Astrocyte (in vitro differentiated cells and primary cell): Measurements from ENCODE around the gene PASK. TPM values are rescaled to one million over a fixed set of nuclear protein-coding genes. Genes with fewer than 3 reads are reported as not detected.

Source experiments
- DNase-seq: peaks from one replicate; pipeline ENCODE4 v3.0.0-alpha.2; 2010; ENCODE audit warnings: low read depth
- FAIRE-seq: peaks from 2 replicates; lab custom pipeline; 2011; peaks lifted over from hg19 to GRCh38; lab: Jason Lieb, UNC
- H2AFZ ChIP-seq: 2 replicates; pipeline ENCODE4 v1.6.0; 2012; ENCODE audit warnings: low read depth, low read length, inconsistent platforms
- H3K27ac ChIP-seq: 2 replicates; pipeline ENCODE4 v1.5.1; 2011; ENCODE audit warnings: low read depth, low read length, inconsistent platforms
- H3K27me3 ChIP-seq: 2 replicates; pipeline ENCODE4 v1.6.0; 2011; ENCODE audit warnings: low read length, inconsistent platforms; ENCODE audit not compliant: insufficient read depth
- H3K36me3 ChIP-seq: 2 replicates; pipeline ENCODE4 v1.5.1; 2011; ENCODE audit warnings: low read length, inconsistent platforms; ENCODE audit not compliant: insufficient read depth
- H3K4me1 ChIP-seq: 2 replicates; pipeline ENCODE4 v1.5.1; 2011; ENCODE audit warnings: low read length, inconsistent platforms; ENCODE audit not compliant: insufficient read depth
- H3K4me2 ChIP-seq: 2 replicates; pipeline ENCODE4 v1.6.0; 2012; ENCODE audit warnings: low read length, inconsistent platforms
- H3K4me3 ChIP-seq: 2 replicates; pipeline ENCODE4 v1.5.1; 2011; ENCODE audit warnings: low read depth, mild to moderate bottlenecking, low read length, inconsistent platforms; ENCODE audit not compliant: insufficient read depth
- H3K79me2 ChIP-seq: 2 replicates; pipeline ENCODE4 v1.6.0; 2012; ENCODE audit warnings: mild to moderate bottlenecking, low read length, inconsistent platforms; ENCODE audit not compliant: insufficient read depth
- H3K9ac ChIP-seq: 2 replicates; pipeline ENCODE4 v1.6.0; 2012; ENCODE audit warnings: mild to moderate bottlenecking, low read length, inconsistent platforms
- H3K9me3 ChIP-seq: 2 replicates; pipeline ENCODE4 v1.5.1; 2012; ENCODE audit warnings: low read depth, mild to moderate bottlenecking, low read length, inconsistent platforms; ENCODE audit not compliant: insufficient read depth
- H4K20me1 ChIP-seq: 2 replicates; pipeline ENCODE4 v1.6.0; 2012; ENCODE audit warnings: low read length, inconsistent platforms; ENCODE audit not compliant: insufficient read depth
- H3K27ac Mint-ChIP-seq: one replicate; pipeline ENCODE4 v1.8.0; 2021; ENCODE audit warnings: mild to moderate bottlenecking, mixed read lengths; ENCODE audit not compliant: unreplicated experiment
- H3K27me3 Mint-ChIP-seq: one replicate; pipeline ENCODE4 v1.8.0; 2021; ENCODE audit warnings: low read depth, mixed read lengths; ENCODE audit not compliant: unreplicated experiment
- H3K36me3 Mint-ChIP-seq: one replicate; pipeline ENCODE4 v1.8.0; 2021; ENCODE audit warnings: low read depth, mixed read lengths; ENCODE audit not compliant: unreplicated experiment
- H3K4me1 Mint-ChIP-seq: one replicate; pipeline ENCODE4 v1.8.0; 2021; ENCODE audit warnings: low read depth, mixed read lengths; ENCODE audit not compliant: unreplicated experiment
- H3K4me3 Mint-ChIP-seq: one replicate; pipeline ENCODE4 v1.8.0; 2021; ENCODE audit warnings: mild to moderate bottlenecking, moderate library complexity, mixed read lengths; ENCODE audit not compliant: unreplicated experiment
- H3K9me3 Mint-ChIP-seq: one replicate; pipeline ENCODE4 v1.8.0; 2021; ENCODE audit warnings: mild to moderate bottlenecking, mixed read lengths; ENCODE audit not compliant: unreplicated experiment
- EZH2 ChIP-seq: IDR thresholded peaks from 2 replicates; pipeline ENCODE4 v1.6.1; 2012; ENCODE audit warnings: mild to moderate bottlenecking, low read length, inconsistent platforms; ENCODE audit not compliant: insufficient read depth
- total RNA-seq: library from RNA; stranded (reverse); gene quantifications from 2 replicates; pipeline ENCODE4 v1.2.1, GENCODE V29; 2021
- TF ChIP-seq, protein P1 (sequence below): IDR thresholded peaks from 2 replicates; pipeline ENCODE4 v1.5.1; 2011; ENCODE audit warnings: low read depth, mild to moderate bottlenecking, inconsistent platforms, low read length, moderate library complexity; ENCODE audit not compliant: insufficient read depth

Gene PASK
- total RNA-seq, 1 donor from 2014 or later: 8.0 TPM

DNA sequence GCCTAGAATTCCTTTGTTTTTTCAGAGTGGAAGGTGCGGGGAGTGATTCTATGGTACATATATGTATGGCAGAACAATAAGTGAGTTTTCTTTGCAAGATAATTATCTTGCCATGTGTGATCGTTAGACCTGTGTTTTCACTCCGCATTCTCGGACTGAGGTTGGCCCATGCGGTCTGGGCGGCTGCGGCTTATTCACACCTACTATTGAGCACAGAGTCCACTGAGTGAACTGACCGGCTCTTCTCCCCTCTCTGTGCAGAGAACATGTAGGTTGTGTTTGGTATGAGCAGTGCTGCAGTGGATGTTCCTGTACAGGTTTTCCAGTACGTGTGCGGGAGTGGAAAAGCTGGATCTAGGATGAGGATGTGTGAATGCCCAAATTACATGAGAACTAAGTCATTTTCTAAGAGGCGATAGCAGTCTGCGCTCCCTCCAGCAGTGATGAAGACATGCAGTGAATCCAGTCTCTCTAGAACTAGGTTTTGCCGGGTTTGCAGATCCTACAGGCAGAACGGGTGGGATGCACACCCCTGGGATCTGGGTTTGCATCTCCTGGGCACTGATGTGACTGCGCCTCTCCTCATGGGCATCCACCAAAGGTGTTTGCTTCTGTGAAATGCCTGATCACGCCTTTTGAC lies 74.3 kb downstream of the PASK start:
- H3K4me3 ChIP-seq: no peak overlapping the region
- Mint-ChIP-seq H3K4me3 (no peak overlapping the region), H3K9me3 (no peaks in the 10 kb centered on the region), H3K4me1 (no peaks in the 10 kb centered on the region), H3K27me3 (peaks cover 17% of the 10 kb centered on the region), H3K36me3 (no peaks in the 10 kb centered on the region), H3K27ac (no peak overlapping the region)
- no peak for DNase-seq
- H3K9me3 ChIP-seq: no peaks in the 10 kb centered on the region
- H3K4me2 ChIP-seq: no peak overlapping the region
- H2AFZ ChIP-seq: no peak overlapping the region
- H3K9ac ChIP-seq: no peak overlapping the region
- no peaks in the 10 kb centered on the region for H4K20me1 ChIP-seq
- no peaks in the 10 kb centered on the region for H3K4me1 ChIP-seq
- H3K27me3 ChIP-seq: no peaks in the 10 kb centered on the region
- no peaks in the 10 kb centered on the region for H3K36me3 ChIP-seq
- FAIRE-seq: no peak
- H3K79me2 ChIP-seq: no peaks in the 10 kb centered on the region
- TF ChIP-seq EZH2: no peak
- TF ChIP-seq, protein P1, sequence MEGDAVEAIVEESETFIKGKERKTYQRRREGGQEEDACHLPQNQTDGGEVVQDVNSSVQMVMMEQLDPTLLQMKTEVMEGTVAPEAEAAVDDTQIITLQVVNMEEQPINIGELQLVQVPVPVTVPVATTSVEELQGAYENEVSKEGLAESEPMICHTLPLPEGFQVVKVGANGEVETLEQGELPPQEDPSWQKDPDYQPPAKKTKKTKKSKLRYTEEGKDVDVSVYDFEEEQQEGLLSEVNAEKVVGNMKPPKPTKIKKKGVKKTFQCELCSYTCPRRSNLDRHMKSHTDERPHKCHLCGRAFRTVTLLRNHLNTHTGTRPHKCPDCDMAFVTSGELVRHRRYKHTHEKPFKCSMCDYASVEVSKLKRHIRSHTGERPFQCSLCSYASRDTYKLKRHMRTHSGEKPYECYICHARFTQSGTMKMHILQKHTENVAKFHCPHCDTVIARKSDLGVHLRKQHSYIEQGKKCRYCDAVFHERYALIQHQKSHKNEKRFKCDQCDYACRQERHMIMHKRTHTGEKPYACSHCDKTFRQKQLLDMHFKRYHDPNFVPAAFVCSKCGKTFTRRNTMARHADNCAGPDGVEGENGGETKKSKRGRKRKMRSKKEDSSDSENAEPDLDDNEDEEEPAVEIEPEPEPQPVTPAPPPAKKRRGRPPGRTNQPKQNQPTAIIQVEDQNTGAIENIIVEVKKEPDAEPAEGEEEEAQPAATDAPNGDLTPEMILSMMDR: no peak
- no peak overlapping the region for H3K27ac ChIP-seq

DNA sequence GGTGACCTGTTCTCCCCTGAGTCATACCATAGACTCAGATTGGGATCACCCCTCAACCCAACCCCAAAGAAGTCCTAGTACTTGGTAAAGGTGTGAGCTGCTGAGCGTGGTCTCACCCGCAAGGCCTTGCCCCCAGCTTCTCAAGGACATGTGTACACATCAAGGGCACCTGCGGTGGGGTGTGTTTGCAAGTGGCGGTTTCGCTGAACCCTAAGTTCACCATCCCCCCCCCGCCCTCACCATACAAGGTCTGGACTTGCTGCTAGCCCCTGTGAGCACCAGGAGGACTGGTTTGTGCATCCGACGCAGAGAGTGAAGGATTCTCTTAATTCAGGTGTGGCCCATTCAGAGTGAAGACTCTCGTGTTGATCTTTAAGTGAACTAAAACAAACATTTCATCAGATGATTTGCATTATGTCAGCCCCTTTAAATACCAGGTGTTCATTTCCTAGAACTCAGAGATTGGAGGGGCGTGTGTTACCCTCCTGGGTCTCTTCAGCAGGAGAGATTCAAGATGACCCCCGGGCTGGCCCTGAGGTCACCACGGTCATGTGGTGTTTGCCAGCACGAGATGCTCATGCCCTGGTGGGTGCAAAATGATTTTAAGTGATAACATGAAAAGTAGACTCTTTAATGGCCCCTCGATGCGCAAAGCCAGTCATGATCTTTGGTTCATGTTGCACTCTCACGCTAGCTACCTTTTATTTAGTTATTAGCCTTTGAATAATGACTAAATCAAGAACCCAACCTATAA lies 75.0 kb downstream of the PASK start:
- no peak overlapping the region for H3K4me3 ChIP-seq
- no peaks in the 10 kb centered on the region for H3K36me3 Mint-ChIP-seq
- no peaks in the 10 kb centered on the region for H3K36me3 ChIP-seq
- H3K79me2 ChIP-seq: no peaks in the 10 kb centered on the region
- TF ChIP-seq, protein P1: no peak
- TF ChIP-seq EZH2: no peak
- H3K27me3 Mint-ChIP-seq: peaks cover 21% of the 10 kb centered on the region
- H3K9me3 Mint-ChIP-seq: no peaks in the 10 kb centered on the region
- no peak overlapping the region for H3K9ac ChIP-seq
- H3K27ac ChIP-seq: no peak overlapping the region
- H3K9me3 ChIP-seq: no peaks in the 10 kb centered on the region
- H3K4me1 ChIP-seq: no peaks in the 10 kb centered on the region
- H3K4me3 Mint-ChIP-seq: no peak overlapping the region
- no peak overlapping the region for H3K4me2 ChIP-seq
- DNase-seq (no peak), FAIRE-seq (no peak)
- no peak overlapping the region for H2AFZ ChIP-seq
- H3K27ac Mint-ChIP-seq: no peak overlapping the region
- H3K4me1 Mint-ChIP-seq: no peaks in the 10 kb centered on the region
- no peaks in the 10 kb centered on the region for H3K27me3 ChIP-seq
- no peaks in the 10 kb centered on the region for H4K20me1 ChIP-seq
